KOPT-K1 (cell line): ENCODE results near the gene MRC2.
"Not testable (repeated sequence)": the region's sequence is repeated elsewhere in the genome, so short reads cannot be mapped to it uniquely, and the experiment has no call there.

ENCODE experiments used
- H3K27ac ChIP-seq: fragments of 200-600 bp; sonication (generic); 2 replicates; pipeline ENCODE4 v1.5.1; 2016; ENCODE audit warnings: antibody characterized with exemption, mild to moderate bottlenecking, low read depth, low read length; ENCODE audit not compliant: poor library complexity, severe bottlenecking
- H3K36me3 ChIP-seq: fragments of 200-600 bp; sonication (generic); 2 replicates; pipeline ENCODE4 v1.5.1; 2017; ENCODE audit warnings: antibody characterized with exemption, mild to moderate bottlenecking, low read length, moderate library complexity; ENCODE audit not compliant: insufficient read depth
- H3K9me3 ChIP-seq: fragments of 200-600 bp; sonication (generic); 2 replicates; pipeline ENCODE4 v1.5.1; 2017; ENCODE audit warnings: antibody characterized with exemption, low read length, mild to moderate bottlenecking; ENCODE audit not compliant: insufficient read depth, poor library complexity, severe bottlenecking

The MRC2 gene

GRCh38 chr17:62599964-62600657 is 27.4 kb upstream of the MRC2 start:
- H3K27ac ChIP-seq = no peak overlapping the region
- peaks cover 16% of the 10 kb centered on the region for H3K9me3 ChIP-seq
- peaks cover 98% of the 10 kb centered on the region for H3K36me3 ChIP-seq

- Histone ChIP-seq H3K9me3 (peaks cover 9% of the 10 kb centered on the region), H3K36me3 (peaks cover 98% of the 10 kb centered on the region), H3K27ac (no peak overlapping the region)
These were observed 26.7 kb upstream of the MRC2 start for GRCh38 chr17:62600805-62601204.

GRCh38 chr17:62601471-62601870 is 26.0 kb upstream of the MRC2 start:
- peaks cover 98% of the 10 kb centered on the region for H3K36me3 ChIP-seq
- no peak overlapping the region for H3K27ac ChIP-seq
- peaks cover 3% of the 10 kb centered on the region for H3K9me3 ChIP-seq

- not testable (repeated sequence) for H3K27ac ChIP-seq
- peaks cover 98% of the 10 kb centered on the region for H3K36me3 ChIP-seq
These were observed 23.7 kb upstream of the MRC2 start for GRCh38 chr17:62603783-62604182.

GRCh38 chr17:62605588-62605987 is 21.9 kb upstream of the MRC2 start:
- Histone ChIP-seq H3K36me3 (peaks cover 98% of the 10 kb centered on the region), H3K9me3 (no peaks in the 10 kb centered on the region), H3K27ac (no peak overlapping the region)

More at GRCh38 chr17:62603783-62604182, 23.7 kb upstream of the MRC2 start:
- H3K9me3 ChIP-seq = not testable (repeated sequence)

GRCh38 chr17:62611292-62611691 is 16.2 kb upstream of the MRC2 start:
- no peaks in the 10 kb centered on the region for H3K9me3 ChIP-seq
- peaks cover 99% of the 10 kb centered on the region for H3K36me3 ChIP-seq
- no peak overlapping the region for H3K27ac ChIP-seq

- Histone ChIP-seq H3K27ac (no peak overlapping the region), H3K9me3 (no peaks in the 10 kb centered on the region), H3K36me3 (peaks cover 96% of the 10 kb centered on the region)
These were observed 15.7 kb upstream of the MRC2 start for GRCh38 chr17:62611728-62612127.

- peaks cover 93% of the 10 kb centered on the region for H3K36me3 ChIP-seq
- not testable (repeated sequence) for H3K27ac ChIP-seq, H3K9me3 ChIP-seq
These were observed 15.2 kb upstream of the MRC2 start for GRCh38 chr17:62612289-62612688.

GRCh38 chr17:62613095-62613494 is 14.4 kb upstream of the MRC2 start:
- H3K27ac ChIP-seq, H3K9me3 ChIP-seq: not testable (repeated sequence)
- H3K36me3 ChIP-seq = peaks cover 93% of the 10 kb centered on the region

- Histone ChIP-seq H3K9me3 (no peaks in the 10 kb centered on the region), H3K27ac (no peak overlapping the region), H3K36me3 (peaks cover 90% of the 10 kb centered on the region)
These were observed 13.3 kb upstream of the MRC2 start for GRCh38 chr17:62614142-62614541.

- peaks cover 77% of the 10 kb centered on the region for H3K36me3 ChIP-seq
These were observed 12.0 kb upstream of the MRC2 start for GRCh38 chr17:62615503-62615902.

GRCh38 chr17:62616993-62617893 is 10.2 kb upstream of the MRC2 start:
- Histone ChIP-seq H3K36me3 (peaks cover 59% of the 10 kb centered on the region), H3K27ac (no peak overlapping the region), H3K9me3 (no peaks in the 10 kb centered on the region)

More at GRCh38 chr17:62615503-62615902, 12.0 kb upstream of the MRC2 start:
- H3K27ac ChIP-seq = no peak overlapping the region
- no peaks in the 10 kb centered on the region for H3K9me3 ChIP-seq

- no peak overlapping the region for H3K27ac ChIP-seq
- no peaks in the 10 kb centered on the region for H3K9me3 ChIP-seq
- peaks cover 53% of the 10 kb centered on the region for H3K36me3 ChIP-seq
These were observed 9.5 kb upstream of the MRC2 start for GRCh38 chr17:62617894-62618472.

GRCh38 chr17:62618647-62619416 is 8.6 kb upstream of the MRC2 start:
- Histone ChIP-seq H3K36me3 (peaks cover 45% of the 10 kb centered on the region), H3K9me3 (no peaks in the 10 kb centered on the region), H3K27ac (no peak overlapping the region)
